H1 (cell line): ENCODE data around the gene ABL2. TPM values are rescaled to one million over a fixed set of nuclear protein-coding genes. Genes with fewer than 3 reads are reported as not detected.

ENCODE experiments used
- CTCF ChIA-PET: fragments of 300-600 bp; sonication (Branson Sonifier 250); formaldehyde crosslinking; loops from one replicate; lab custom pipeline; 2021; ENCODE audit not compliant: partially characterized antibody; lab: Charles Lee
- POLR2A ChIA-PET: fragments of 300-600 bp; sonication (Branson Sonifier 250); formaldehyde crosslinking; loops from one replicate; lab custom pipeline; 2021; ENCODE audit warnings: inconsistent platforms; ENCODE audit not compliant: partially characterized antibody; lab: Charles Lee
- DNase-seq, 2 experiments: peaks; one replicate each; pipeline versions ENCODE4 v3.0.0 to v3.0.0-alpha.2; 2010 to 2022; ENCODE audit warnings: low spot score in 2 of 2, low read depth in 1 of 2, mixed read lengths in 1 of 2
- FAIRE-seq: peaks from 2 replicates; lab custom pipeline; 2011; peaks lifted over from hg19 to GRCh38; lab: Jason Lieb, UNC
- H2AFZ ChIP-seq: 2 replicates; pipeline ENCODE4 v1.8.1; 2012; ENCODE audit warnings: low read length, inconsistent platforms
- H2AK5ac ChIP-seq: 2 replicates; pipeline ENCODE4 v1.6.1; 2013; ENCODE audit warnings: low read depth, low read length
- H2BK120ac ChIP-seq: replicated peaks from 2 replicates; pipeline ENCODE3; 2013; ENCODE audit warnings: low read depth, low read length, inconsistent platforms
- H2BK12ac ChIP-seq: 2 replicates; pipeline ENCODE4 v1.6.1; 2013; ENCODE audit warnings: low read depth, low read length
- H2BK15ac ChIP-seq: 2 replicates; pipeline ENCODE4 v1.6.1; 2013; ENCODE audit warnings: low read length
- H2BK20ac ChIP-seq: 2 replicates; pipeline ENCODE4 v1.6.1; 2013; ENCODE audit warnings: low read length
- H2BK5ac ChIP-seq: 2 replicates; pipeline ENCODE4 v1.6.1; 2013; ENCODE audit warnings: low read depth, low read length
- H3K14ac ChIP-seq: 2 replicates; pipeline ENCODE4 v1.6.1; 2013; ENCODE audit warnings: inconsistent platforms; ENCODE audit not compliant: insufficient read length
- H3K18ac ChIP-seq: 2 replicates; pipeline ENCODE4 v1.6.1; 2013; ENCODE audit warnings: low read length; ENCODE audit errors: extremely low read depth
- H3K23ac ChIP-seq: 2 replicates; pipeline ENCODE4 v1.6.1; 2013; ENCODE audit warnings: inconsistent platforms; ENCODE audit not compliant: insufficient read length
- H3K23me2 ChIP-seq: 2 replicates; pipeline ENCODE4 v1.6.1; 2013; ENCODE audit warnings: low read depth, low read length
- H3K27ac ChIP-seq: 2 replicates; pipeline ENCODE4 v1.6.1; 2011; ENCODE audit warnings: low read depth, low read length, inconsistent platforms
- H3K27me3 ChIP-seq, 4 experiments: replicated peaks in 1 of 4; 1 replicate in 1 of 4; 2 replicates in 3 of 4; pipeline versions ENCODE4 v1.6.1 to v1.8.1; 2011 to 2013; ENCODE audit warnings: low read length in 3 of 4, mild to moderate bottlenecking in 3 of 4, inconsistent platforms in 2 of 4, mixed read lengths in 2 of 4, moderate library complexity in 1 of 4; ENCODE audit not compliant: control insufficient read depth in 3 of 4, insufficient read depth in 3 of 4; ENCODE audit errors: extremely low read depth in 1 of 4
- H3K36me3 ChIP-seq, 4 experiments: 2 replicates each; pipeline versions ENCODE4 v1.6.1 to v1.8.1; 2011 to 2013; ENCODE audit warnings: mild to moderate bottlenecking in 4 of 4, low read length in 3 of 4, moderate library complexity in 2 of 4, control low read depth in 1 of 4, inconsistent platforms in 1 of 4; ENCODE audit not compliant: insufficient read depth in 4 of 4, control insufficient read depth in 2 of 4
- H3K4ac ChIP-seq: replicated peaks from 2 replicates; pipeline ENCODE3; 2013; ENCODE audit warnings: low read length, low read depth, mixed read lengths, inconsistent platforms; ENCODE audit not compliant: insufficient read length
- H3K4me1 ChIP-seq, 4 experiments: replicated peaks in 1 of 4; 1 replicate in 1 of 4; 2 replicates in 3 of 4; pipeline versions ENCODE4 v1.6.1 to v1.8.1; 2011 to 2013; ENCODE audit warnings: low read length in 3 of 4, inconsistent platforms in 2 of 4, mixed read lengths in 1 of 4; ENCODE audit not compliant: insufficient read depth in 4 of 4, control insufficient read depth in 3 of 4
- H3K4me2 ChIP-seq, 2 experiments: 2 replicates each; pipeline versions ENCODE4 v1.6.1 to v1.8.1; 2011 to 2013; ENCODE audit warnings: low read depth in 2 of 2, low read length in 2 of 2, control low read depth in 1 of 2, inconsistent platforms in 1 of 2, mild to moderate bottlenecking in 1 of 2; ENCODE audit not compliant: insufficient read depth in 1 of 2
- H3K4me3 ChIP-seq, 4 experiments: fragments of 200-600, 300-600 bp in 1 of 4; sonication (generic), shearing (Covaris generic), sonication (Bioruptor Twin) in 1 of 4; 2 replicates each; pipeline versions ENCODE4 v1.5.1 to v1.8.1; 2011 to 2016; ENCODE audit warnings: low read length in 4 of 4, low read depth in 3 of 4, control low read depth in 2 of 4, inconsistent platforms in 2 of 4, mild to moderate bottlenecking in 2 of 4, mixed read lengths in 1 of 4, moderate library complexity in 1 of 4; ENCODE audit not compliant: insufficient read depth in 2 of 4; ENCODE audit errors: extremely low read depth in 1 of 4
- H3K56ac ChIP-seq: replicated peaks from 2 replicates; pipeline ENCODE3; 2013; ENCODE audit warnings: low read depth, mild to moderate bottlenecking, mixed read lengths, low read length, inconsistent platforms; ENCODE audit not compliant: insufficient read length
- H3K79me1 ChIP-seq: 2 replicates; pipeline ENCODE4 v1.6.1; 2013; ENCODE audit warnings: low read depth, low read length, control low read depth
- H3K79me2 ChIP-seq, 2 experiments: 2 replicates each; pipeline versions ENCODE4 v1.6.1 to v1.8.1; 2012 to 2013; ENCODE audit warnings: low read length in 2 of 2, mild to moderate bottlenecking in 2 of 2, inconsistent platforms in 1 of 2; ENCODE audit not compliant: insufficient read depth in 2 of 2, control insufficient read depth in 1 of 2
- H3K9ac ChIP-seq, 4 experiments: replicated peaks in 1 of 4; 1 replicate in 1 of 4; 2 replicates in 3 of 4; pipeline versions ENCODE4 v1.6.1 to v1.8.1; 2011 to 2013; ENCODE audit warnings: low read depth in 3 of 4, low read length in 3 of 4, control low read depth in 2 of 4, mild to moderate bottlenecking in 2 of 4, moderate library complexity in 2 of 4, inconsistent platforms in 1 of 4; ENCODE audit errors: extremely low read depth in 1 of 4
- H3K9me3 ChIP-seq, 2 experiments: 2 replicates each; pipeline versions ENCODE4 v1.6.1 to v1.8.1; 2012 to 2013; ENCODE audit warnings: mild to moderate bottlenecking in 2 of 2, moderate library complexity in 2 of 2, control low read depth in 1 of 2, inconsistent platforms in 1 of 2, low read depth in 1 of 2, low read length in 1 of 2, mixed read lengths in 1 of 2; ENCODE audit not compliant: insufficient read depth in 2 of 2
- H4K20me1 ChIP-seq, 2 experiments: replicated peaks in 1 of 2; 2 replicates each; pipeline versions ENCODE3 to v1.8.1; 2011 to 2013; ENCODE audit warnings: inconsistent platforms in 2 of 2, low read length in 2 of 2, mild to moderate bottlenecking in 1 of 2; ENCODE audit not compliant: insufficient read depth in 2 of 2, control insufficient read depth in 1 of 2
- H4K5ac ChIP-seq: 2 replicates; pipeline ENCODE4 v1.6.1; 2013; ENCODE audit warnings: low read length, low read depth, mixed read lengths, inconsistent platforms; ENCODE audit not compliant: insufficient read length
- H4K8ac ChIP-seq: 2 replicates; pipeline ENCODE4 v1.8.0; 2013; ENCODE audit warnings: mild to moderate bottlenecking, moderate library complexity, low read length, inconsistent platforms; ENCODE audit not compliant: insufficient read depth; ENCODE audit errors: extremely low read depth
- H4K91ac ChIP-seq: replicated peaks from 2 replicates; pipeline ENCODE3; 2013; ENCODE audit warnings: low read length, mixed read lengths, inconsistent platforms; ENCODE audit not compliant: insufficient read length
- ATF2 ChIP-seq: IDR thresholded peaks from 2 replicates; pipeline ENCODE4 v1.6.1; 2012; ENCODE audit warnings: low read length, inconsistent platforms
- EGR1 ChIP-seq: IDR thresholded peaks from 2 replicates; pipeline ENCODE4 v1.6.1; 2011; ENCODE audit warnings: low read depth, low read length, borderline replicate concordance
- KDM4A ChIP-seq: IDR thresholded peaks from one replicate; pipeline ENCODE4 v1.7.1; 2012; ENCODE audit warnings: low read depth, mild to moderate bottlenecking, moderate library complexity, low read length, inconsistent platforms; ENCODE audit not compliant: severe bottlenecking
- RAD21 ChIP-seq, 2 experiments: IDR thresholded peaks in 1 of 2; conservative IDR thresholded peaks in 1 of 2; 2 replicates each; pipeline ENCODE4 v1.6.1; 2011; ENCODE audit warnings: low read depth in 2 of 2, low read length in 2 of 2, improper control_type of control experiment in 1 of 2, inconsistent platforms in 1 of 2, mild to moderate bottlenecking in 1 of 2, moderate library complexity in 1 of 2
- SP2 ChIP-seq: IDR thresholded peaks from 2 replicates; pipeline ENCODE4 v1.6.1; 2012; ENCODE audit warnings: mild to moderate bottlenecking, low read length, inconsistent platforms
- SRF ChIP-seq: IDR thresholded peaks from 2 replicates; pipeline ENCODE4 v1.6.1; 2011; ENCODE audit warnings: mild to moderate bottlenecking, low read depth, low read length, moderate library complexity
- WGBS, 2 experiments: shearing (Covaris generic) in 1 of 2; methylation state at CpG; one replicate each; pipeline versions ENCODE4 v1.1.6 to v1.1.7; 2013 to 2015; ENCODE audit warnings: low lambda C conversion rate in 2 of 2, mixed read lengths in 2 of 2, inconsistent platforms in 1 of 2, low coverage in 1 of 2, missing lambda C conversion rate in 1 of 2; ENCODE audit not compliant: insufficient replicate concordance in 2 of 2, insufficient coverage in 1 of 2, insufficient read length in 1 of 2; ENCODE audit errors: extremely low coverage in 1 of 2, missing lambda C conversion rate in 1 of 2; 5-methylcytosine and 5-hydroxymethylcytosine counted together
- polyA plus RNA-seq, 7 experiments: library from polyadenylated mRNA; depleted of rRNA in 3 of 7; stranded (reverse) in 5 of 7; unstranded in 2 of 7; fragments of >200 nt in 5 of 7; fragments of 200-250 nt in 2 of 7; gene quantifications; 1 replicate in 5 of 7; 2 replicates in 1 of 7; 4 replicates in 1 of 7; pipeline versions ENCODE4 v1.2.1 to v1.2.3, GENCODE V29; 2011 to 2013; ENCODE audit warnings: missing spikeins in 2 of 7, mixed read lengths in 2 of 7
- total RNA-seq: library from RNA; stranded (reverse); fragmentation: NEBNext Ultra II Directional; extraction: Animal tissue kit (Norgen Biotek cat#: 25700); gene quantifications from 2 replicates; pipeline ENCODE4 v1.2.1, GENCODE V29; 2021

ABL2 gene
- total and polyA plus RNA-seq, 2 of the 8 experiments (the other 6 are each of a cell fraction or from before 2014, with no cell fraction given) = 4.5 to 19.1 TPM

GRCh38 chr1:179101566-179101965 lies 127.9 kb downstream of the ABL2 start:
- no peak overlapping the region for H2BK120ac ChIP-seq
- no peak overlapping the region for H2BK20ac ChIP-seq
- H3K9ac ChIP-seq = no peak overlapping the region
- H2BK5ac ChIP-seq = no peak overlapping the region
- H3K23me2 ChIP-seq = no peaks in the 10 kb centered on the region; the same call in 1 of the 2 replicates
- ChIA-PET POLR2A (interaction anchor here (1.4 to 1.6 kb wide), 2 partner anchors 19 to 20 kb away, joined by 3 to 4 read pairs; partner anchors contain the start of gene TOR3A), CTCF (interaction anchor here (0.5 to 1.6 kb wide), 8 partner anchors 12 to 148 kb away, joined by 3 to 11 read pairs (median 3); no protein-coding TSS in a partner anchor)
- H3K56ac ChIP-seq = no peak overlapping the region
- no peak overlapping the region for H4K5ac ChIP-seq
- no peak overlapping the region for H2AFZ ChIP-seq
- H3K27ac ChIP-seq = no peak overlapping the region
- no peaks in the 10 kb centered on the region for H3K79me2 ChIP-seq
- no peak overlapping the region for H2AK5ac ChIP-seq
- no peak for DNase-seq
- no peaks in the 10 kb centered on the region for H3K27me3 ChIP-seq
- no peak overlapping the region for H4K8ac ChIP-seq
- FAIRE-seq = no peak
- H4K91ac ChIP-seq = no peak overlapping the region
- H3K79me1 ChIP-seq = no peaks in the 10 kb centered on the region
- H3K4me1 ChIP-seq = peaks cover 0 to 5% (median 0%) of the 10 kb centered on the region in 4 experiments; a peak in 1 of 7 replicates
- TF ChIP-seq SP2 (no peak), ATF2 (no peak), KDM4A (no peak), SRF (no peak), EGR1 (no peak), RAD21 (IDR thresholded peaks at IDR 0.05 in 1 of 2, conservative IDR thresholded peaks at IDR 0.05 in 1 of 2; ENCODE audit: low read depth in 2 of 2, low read length in 2 of 2) (no peak)
- H3K4me2 ChIP-seq = no peak overlapping the region
- no peak overlapping the region for H3K18ac ChIP-seq
- no peak overlapping the region for H2BK12ac ChIP-seq
- 94% methylated on average over 4 of the region's 4 CpGs; no CpG with 5 or more reads in 1 of the 2 experiments for WGBS, 2 experiments
- H3K14ac ChIP-seq = no peak overlapping the region
- H2BK15ac ChIP-seq = no peak overlapping the region
- no peaks in the 10 kb centered on the region for H3K9me3 ChIP-seq
- H4K20me1 ChIP-seq = no peaks in the 10 kb centered on the region
- no peak overlapping the region for H3K23ac ChIP-seq
- peaks cover 0 to 3% (median 3%) of the 10 kb centered on the region in 4 experiments; a peak in 5 of 8 replicates for H3K36me3 ChIP-seq
- H3K4ac ChIP-seq = no peak overlapping the region
- H3K4me3 ChIP-seq = no peak overlapping the region
